Measurements from ENCODE around the gene HTR3B. TPM values are rescaled to one million over a fixed set of nuclear protein-coding genes. Genes with fewer than 3 reads are reported as not detected.

HTR3B gene
- total RNA-seq, 2 donors from 2014 or later = not detected

DNA sequence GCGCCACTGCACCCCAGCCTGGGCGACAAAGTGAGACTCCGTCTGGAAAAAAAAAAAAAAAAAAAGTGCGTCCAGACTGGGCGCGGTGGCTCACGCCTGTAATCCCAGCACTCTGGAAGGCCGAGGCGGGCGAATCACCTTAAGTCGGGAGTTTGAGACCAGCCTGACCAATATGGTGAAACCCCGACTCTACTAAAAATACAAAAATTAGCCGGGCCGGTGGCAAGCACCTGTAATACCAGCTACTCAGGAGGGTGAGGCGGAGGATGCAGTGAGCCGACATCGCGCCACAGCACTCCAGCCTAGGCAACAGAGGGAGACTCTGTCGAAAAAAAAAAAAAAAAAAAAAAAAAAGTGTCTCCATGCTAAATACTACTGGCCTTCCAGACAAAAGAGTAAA is 30.5 kb upstream of the HTR3B start:
- intact Hi-C loops (cut with DNase I) = no loop called here
- Histone ChIP-seq H3K4me1 (peaks cover 7% of the 10 kb centered on the region), H3K36me3 (no peaks in the 10 kb centered on the region), H3K27ac (no peak overlapping the region), H3K9me3 (no peaks in the 10 kb centered on the region), H3K9ac (ENCODE audit: low read depth in 2 of 2, low read length in 2 of 2) (no peak overlapping the region), H3K4me3 (no peak overlapping the region), H3K27me3 (no peaks in the 10 kb centered on the region)
- no peak for DNase-seq
- TF ChIP-seq, protein P1, sequence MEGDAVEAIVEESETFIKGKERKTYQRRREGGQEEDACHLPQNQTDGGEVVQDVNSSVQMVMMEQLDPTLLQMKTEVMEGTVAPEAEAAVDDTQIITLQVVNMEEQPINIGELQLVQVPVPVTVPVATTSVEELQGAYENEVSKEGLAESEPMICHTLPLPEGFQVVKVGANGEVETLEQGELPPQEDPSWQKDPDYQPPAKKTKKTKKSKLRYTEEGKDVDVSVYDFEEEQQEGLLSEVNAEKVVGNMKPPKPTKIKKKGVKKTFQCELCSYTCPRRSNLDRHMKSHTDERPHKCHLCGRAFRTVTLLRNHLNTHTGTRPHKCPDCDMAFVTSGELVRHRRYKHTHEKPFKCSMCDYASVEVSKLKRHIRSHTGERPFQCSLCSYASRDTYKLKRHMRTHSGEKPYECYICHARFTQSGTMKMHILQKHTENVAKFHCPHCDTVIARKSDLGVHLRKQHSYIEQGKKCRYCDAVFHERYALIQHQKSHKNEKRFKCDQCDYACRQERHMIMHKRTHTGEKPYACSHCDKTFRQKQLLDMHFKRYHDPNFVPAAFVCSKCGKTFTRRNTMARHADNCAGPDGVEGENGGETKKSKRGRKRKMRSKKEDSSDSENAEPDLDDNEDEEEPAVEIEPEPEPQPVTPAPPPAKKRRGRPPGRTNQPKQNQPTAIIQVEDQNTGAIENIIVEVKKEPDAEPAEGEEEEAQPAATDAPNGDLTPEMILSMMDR (IDR thresholded peaks at IDR 0.05) = no peak

DNA sequence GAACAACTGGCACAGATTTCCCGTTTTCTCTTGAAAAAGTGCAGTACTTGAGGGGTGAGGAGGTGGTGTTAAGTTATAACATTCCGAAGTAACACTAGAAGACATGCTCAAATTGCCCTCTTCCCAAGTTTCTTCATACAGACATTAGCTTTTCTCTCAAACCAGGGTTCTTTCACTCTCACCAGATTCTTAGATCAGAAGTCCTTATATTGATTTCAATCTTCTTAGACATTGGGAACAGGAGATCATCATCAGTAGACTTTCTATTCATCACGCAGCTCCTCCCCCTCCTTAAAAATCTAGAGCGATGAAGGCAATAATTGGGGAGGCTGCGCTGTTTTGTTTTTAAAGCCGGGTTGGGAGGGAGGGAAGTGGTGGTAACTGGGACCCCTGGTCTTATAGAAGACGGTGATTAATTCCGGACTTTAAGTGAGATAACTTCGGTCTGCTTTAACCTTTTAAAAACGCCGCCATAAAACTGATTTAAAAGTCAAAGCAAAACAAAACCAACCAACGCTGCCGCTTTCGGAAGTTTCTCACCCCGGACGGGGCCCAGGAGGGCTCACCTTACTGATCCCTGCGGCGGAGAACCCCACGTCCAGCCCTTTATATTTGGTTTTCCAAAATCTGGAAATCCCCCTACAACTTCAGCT is 29.9 kb upstream of the HTR3B start:
- peaks cover 7% of the 10 kb centered on the region for H3K4me1 ChIP-seq
- DNase-seq = no peak
- intact Hi-C loops (cut with DNase I) = no loop called here
- peak overlapping the region; percentile 61 for H3K4me3 ChIP-seq
- H3K9ac ChIP-seq (ENCODE audit: low read depth in 2 of 2, low read length in 2 of 2) = peak overlapping the region; percentile 71 to 93
- H3K36me3 ChIP-seq = no peaks in the 10 kb centered on the region
- no peaks in the 10 kb centered on the region for H3K9me3 ChIP-seq
- H3K27me3 ChIP-seq = no peaks in the 10 kb centered on the region
- peak overlapping the region; percentile 65 for H3K27ac ChIP-seq
- TF ChIP-seq, protein P1 (IDR thresholded peaks at IDR 0.05) = no peak

DNA sequence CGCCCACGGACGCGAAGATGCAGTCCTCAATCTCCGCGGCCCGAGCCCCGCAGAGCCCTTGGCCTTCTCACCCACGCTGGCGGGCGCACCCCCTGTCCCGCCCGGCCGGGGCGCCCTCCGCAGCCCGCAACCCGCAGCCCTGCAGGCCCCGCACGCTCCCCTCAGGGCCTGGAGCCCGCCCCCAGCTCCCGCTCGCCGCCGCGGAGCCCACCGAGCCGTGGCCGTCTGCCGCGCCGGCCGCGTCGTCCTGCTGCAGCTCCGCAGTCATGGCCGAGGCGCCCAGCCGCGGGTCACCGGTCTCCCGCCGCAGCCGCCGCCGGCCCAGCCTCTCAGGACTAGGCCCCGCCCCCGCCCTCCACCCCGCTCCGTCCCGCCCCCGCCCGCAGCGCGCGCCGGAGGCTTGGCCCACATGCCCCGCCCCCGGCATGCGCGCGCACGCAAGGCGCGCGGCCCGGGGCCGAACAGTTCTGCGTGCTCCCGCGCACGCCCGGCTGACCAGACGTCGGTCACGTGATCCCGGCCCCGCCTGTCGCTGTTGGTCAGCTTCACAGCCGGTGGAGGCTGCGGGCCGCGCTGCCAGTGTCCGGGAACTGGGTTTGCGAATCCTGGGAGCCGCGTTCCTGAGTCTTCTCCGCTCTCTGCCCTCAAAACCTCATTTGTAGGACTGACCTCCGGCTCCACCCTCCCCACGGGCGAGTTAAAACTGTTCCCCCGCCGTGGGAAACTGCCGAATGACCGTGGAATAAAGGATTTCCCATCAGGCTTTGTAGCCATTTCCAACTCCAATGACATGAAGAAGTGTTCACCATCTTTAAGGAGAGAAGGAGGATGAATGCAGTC is 29.1 kb upstream of the HTR3B start, which contains the start of gene USP28:
USP28 (minus strand) TSS at position 339 of the 840 bp plus-strand sequence; CDS start at position 268, 71 bp downstream.
- Histone ChIP-seq H3K4me3 (peak within 1 kb of the TSS; percentile 61), H3K9ac (ENCODE audit: low read depth in 2 of 2, low read length in 2 of 2) (peak within 1 kb of the TSS; percentile 71 to 93), H3K36me3 (no peaks in the 10 kb centered on the region), H3K4me1 (peaks cover 7% of the 10 kb centered on the region), H3K27ac (peak within 1 kb of the TSS; percentile 89), H3K27me3 (no peaks in the 10 kb centered on the region), H3K9me3 (no peaks in the 10 kb centered on the region)
- DNase-seq = peak; percentile 97
- TF ChIP-seq, protein P1 (IDR thresholded peaks at IDR 0.05) = no peak
- intact Hi-C loops (cut with DNase I) = no loop called here

DNA sequence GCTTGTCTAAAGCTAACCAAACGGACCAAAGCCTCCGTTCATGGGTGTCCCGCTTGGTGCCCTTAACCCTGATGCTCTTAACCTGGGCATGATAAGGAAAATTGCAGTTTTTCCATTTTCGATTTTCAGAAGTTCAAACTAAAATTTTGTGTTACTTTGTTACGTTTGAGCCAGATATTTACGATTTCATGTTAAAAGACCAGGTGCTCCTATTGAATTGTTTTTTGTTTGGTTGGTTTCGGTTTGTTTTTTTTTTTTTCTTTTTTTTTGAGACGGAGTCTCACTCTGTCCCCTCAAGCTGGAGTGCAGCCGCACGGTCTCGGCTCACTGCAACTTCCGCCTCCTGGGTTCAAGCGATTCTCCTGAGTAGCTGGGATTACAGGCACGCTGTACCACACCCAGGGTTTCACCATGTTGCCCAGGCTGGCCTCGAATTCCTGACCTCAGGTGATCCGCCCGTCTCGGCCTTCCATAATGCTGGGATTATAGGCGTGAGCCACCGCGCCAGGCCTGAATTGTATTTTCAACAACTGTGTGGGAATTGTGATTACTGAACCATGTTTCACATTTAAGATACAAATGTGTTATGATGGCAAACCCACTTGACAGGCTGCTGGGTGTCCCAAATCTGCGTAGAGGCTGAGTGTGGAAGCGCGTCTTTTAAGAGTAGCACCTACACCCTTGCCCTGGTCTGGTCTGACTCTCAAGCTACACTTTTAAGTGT is 28.4 kb upstream of the HTR3B start:
- peak overlapping the region; percentile 61 for H3K4me3 ChIP-seq
- intact Hi-C loops (cut with DNase I) = no loop called here
- H3K27ac ChIP-seq = peak overlapping the region; percentile 89
- H3K27me3 ChIP-seq = no peaks in the 10 kb centered on the region
- H3K36me3 ChIP-seq = no peaks in the 10 kb centered on the region
- TF ChIP-seq, protein P1 (IDR thresholded peaks at IDR 0.05) = no peak
- no peaks in the 10 kb centered on the region for H3K9me3 ChIP-seq
- peaks cover 7% of the 10 kb centered on the region for H3K4me1 ChIP-seq
- peak; percentile 21 for DNase-seq
- H3K9ac ChIP-seq (ENCODE audit: low read depth in 2 of 2, low read length in 2 of 2) = peak overlapping the region; percentile 54 to 65
